ENCODE measurements around the gene ADARB2.

ADARB2 gene

GRCh38 chr10:1308962-1309616 lies 428.2 kb downstream of the ADARB2 start (continued):
- no peak for TF ChIP-seq ZNF394 (tag by site-specific recombination; IDR thresholded peaks at IDR 0.05; ENCODE audit: borderline replicate concordance)

GRCh38 chr10:1308173-1308961 lies 429.0 kb downstream of the ADARB2 start:
- TF ChIP-seq ZBTB49 (tag by site-specific recombination; IDR thresholded peaks at IDR 0.05; ENCODE audit: low read depth) = no peak
- TF ChIP-seq ZNF24 (tag by site-specific recombination; IDR thresholded peaks at IDR 0.05) = no peak
- TF ChIP-seq SCRT1 (tag by site-specific recombination; IDR thresholded peaks at IDR 0.05; ENCODE audit: borderline replicate concordance) = no peak
- TF ChIP-seq ZNF404 (tag by site-specific recombination; IDR thresholded peaks at IDR 0.05) = no peak
- no peak for TF ChIP-seq YY2 (tag by site-specific recombination; IDR thresholded peaks at IDR 0.05)
- no peak for TF ChIP-seq GLIS1 (tag by site-specific recombination; IDR thresholded peaks at IDR 0.05)
- TF ChIP-seq ZBTB20 (tag by site-specific recombination; IDR thresholded peaks at IDR 0.05) = no peak
- TF ChIP-seq ZNF23 (tag by site-specific recombination; IDR thresholded peaks at IDR 0.05; ENCODE audit: borderline replicate concordance) = no peak
- TF ChIP-seq ZNF10 (tag by site-specific recombination; IDR thresholded peaks at IDR 0.05) = no peak
- no peak for TF ChIP-seq KLF8 (tag by site-specific recombination; IDR thresholded peaks at IDR 0.05)
- no peak for TF ChIP-seq ZNF544 (tag by site-specific recombination; IDR thresholded peaks at IDR 0.05)
- no peak for TF ChIP-seq RBAK (tag by site-specific recombination; IDR thresholded peaks at IDR 0.05)
- TF ChIP-seq ZXDB (tag by site-specific recombination; IDR thresholded peaks at IDR 0.05) = no peak
- no peak for TF ChIP-seq ZBTB44 (tag by site-specific recombination; IDR thresholded peaks at IDR 0.05)
- TF ChIP-seq EGR2 (tag by site-specific recombination; IDR thresholded peaks at IDR 0.05; ENCODE audit: low read depth) = no peak
- TF ChIP-seq SALL2 (tag by site-specific recombination; IDR thresholded peaks at IDR 0.05; ENCODE audit: borderline replicate concordance) = no peak
- no peak for TF ChIP-seq ZNF426 (tag by site-specific recombination; IDR thresholded peaks at IDR 0.05)
- Histone ChIP-seq H3K4me3 (ENCODE audit: low read depth, low read length) (no peak overlapping the region), H3K27ac (ENCODE audit: extremely low read depth, low read depth, low read length) (no peak overlapping the region), H3K36me3 (ENCODE audit: control insufficient read depth in 2 of 2, insufficient read depth in 1 of 2, low read length in 2 of 2) (no peaks in the 10 kb centered on the region), H3K9me3 (ENCODE audit: control insufficient read depth, insufficient read depth, low read depth, low read length) (no peaks in the 10 kb centered on the region), H3K4me1 (ENCODE audit: control insufficient read depth, insufficient read depth, low read length) (no peaks in the 10 kb centered on the region)
- ChIA-PET POLR2A (no interaction called here), CTCF (interaction anchor here (0.6 to 0.7 kb wide), 3 partner anchors 52 to 733 kb away, joined by 3 read pairs; no protein-coding TSS in a partner anchor)

GRCh38 chr10:1301143-1301542 lies 436.2 kb downstream of the ADARB2 start:
- Histone ChIP-seq H3K4me1 (ENCODE audit: control insufficient read depth, insufficient read depth, low read length) (no peaks in the 10 kb centered on the region), H3K36me3 (ENCODE audit: control insufficient read depth in 2 of 2, insufficient read depth in 1 of 2, low read length in 2 of 2) (no peaks in the 10 kb centered on the region), H3K4me3 (ENCODE audit: low read depth, low read length) (no peak overlapping the region), H3K27ac (ENCODE audit: extremely low read depth, low read depth, low read length) (no peak overlapping the region), H3K9me3 (ENCODE audit: control insufficient read depth, insufficient read depth, low read depth, low read length) (no peaks in the 10 kb centered on the region)
- POLR2A ChIA-PET = no interaction called here
- no peak for TF ChIP-seq ZNF449 (tag by site-specific recombination; IDR thresholded peaks at IDR 0.05)
- no peak for TF ChIP-seq ZNF248 (tag by site-specific recombination; IDR thresholded peaks at IDR 0.05)
- no peak for TF ChIP-seq OVOL3 (tag by site-specific recombination; IDR thresholded peaks at IDR 0.05)
- no peak for TF ChIP-seq ZBTB49 (tag by site-specific recombination; IDR thresholded peaks at IDR 0.05; ENCODE audit: low read depth)
- no peak for TF ChIP-seq ZNF521 (tag by site-specific recombination; IDR thresholded peaks at IDR 0.05)
- CTCF ChIA-PET = interaction anchor here (0.6 to 0.7 kb wide), 2 partner anchors 13 to 874 kb away, joined by 3 to 4 read pairs; no protein-coding TSS in a partner anchor
